DND-41 (cell line): ENCODE results near the gene ZNF711.
A peak's percentile ranks its signal among the peaks of the same experiment; 100 is the strongest.
"Not testable (repeated sequence)": the region's sequence is repeated elsewhere in the genome, so short reads cannot be mapped to it uniquely, and the experiment has no call there.

Source experiments
- ATAC-seq: fragments of 200-7000 bp; cut with Tn5 transposase; 3 replicates; pipeline ENCODE4 v1.9.1; 2021; ENCODE audit warnings: low read depth; ENCODE audit not compliant: insufficient read depth
- DNase-seq: peaks from one replicate; pipeline ENCODE4 v3.0.0-alpha.2; 2020
- H2AFZ ChIP-seq: 2 replicates; pipeline ENCODE4 v1.6.0; 2012; ENCODE audit warnings: low read depth, low read length
- H3K27ac ChIP-seq: 2 replicates; pipeline ENCODE4 v1.5.1; 2012; ENCODE audit warnings: low read length, inconsistent platforms
- H3K27me3 ChIP-seq: fragments of 200-600 bp; sonication (generic); 2 replicates; pipeline ENCODE4 v1.6.0; 2012; ENCODE audit warnings: low read length, mild to moderate bottlenecking, inconsistent platforms; ENCODE audit not compliant: insufficient read depth, poor library complexity
- H3K36me3 ChIP-seq: 2 replicates; pipeline ENCODE4 v1.5.1; 2012; ENCODE audit warnings: low read length, inconsistent platforms; ENCODE audit not compliant: insufficient read depth
- H3K4me1 ChIP-seq: 2 replicates; pipeline ENCODE4 v1.5.1; 2012; ENCODE audit warnings: mild to moderate bottlenecking, low read length; ENCODE audit not compliant: insufficient read depth
- H3K4me2 ChIP-seq: 2 replicates; pipeline ENCODE4 v1.6.0; 2012; ENCODE audit warnings: mild to moderate bottlenecking, moderate library complexity, low read length, inconsistent platforms; ENCODE audit not compliant: insufficient read depth
- H3K4me3 ChIP-seq, 2 experiments: fragments of 200-600 bp in 1 of 2; shearing (Covaris generic) in 1 of 2; 2 replicates each; pipeline ENCODE4 v1.5.1; 2012 to 2016; ENCODE audit warnings: inconsistent platforms in 2 of 2, low read length in 2 of 2, mild to moderate bottlenecking in 2 of 2, low read depth in 1 of 2, moderate library complexity in 1 of 2
- H3K79me2 ChIP-seq: 2 replicates; pipeline ENCODE4 v1.6.0; 2012; ENCODE audit warnings: low read length, inconsistent platforms; ENCODE audit not compliant: insufficient read depth
- H3K9ac ChIP-seq: 2 replicates; pipeline ENCODE4 v1.6.0; 2012; ENCODE audit warnings: low read depth, mild to moderate bottlenecking, inconsistent platforms, low read length, moderate library complexity
- H3K9me3 ChIP-seq: 2 replicates; pipeline ENCODE4 v1.5.1; 2012; ENCODE audit warnings: low read length, moderate library complexity, mild to moderate bottlenecking, inconsistent platforms; ENCODE audit not compliant: insufficient read depth, severe bottlenecking
- H4K20me1 ChIP-seq: 2 replicates; pipeline ENCODE4 v1.6.0; 2012; ENCODE audit warnings: low read length; ENCODE audit not compliant: insufficient read depth
- EZH2 ChIP-seq: IDR thresholded peaks from 3 replicates; pipeline ENCODE4 v1.6.1; 2012; ENCODE audit warnings: borderline replicate concordance, low read depth, mild to moderate bottlenecking, moderate library complexity, low read length, inconsistent platforms; ENCODE audit not compliant: severe bottlenecking
- TF ChIP-seq, protein P1 (sequence below): IDR thresholded peaks from 2 replicates; pipeline ENCODE4 v1.5.1; 2012; ENCODE audit warnings: borderline replicate concordance, low read length, moderate library complexity, mild to moderate bottlenecking; ENCODE audit not compliant: poor library complexity, severe bottlenecking; ENCODE audit errors: extremely low read depth

Gene ZNF711

DNA sequence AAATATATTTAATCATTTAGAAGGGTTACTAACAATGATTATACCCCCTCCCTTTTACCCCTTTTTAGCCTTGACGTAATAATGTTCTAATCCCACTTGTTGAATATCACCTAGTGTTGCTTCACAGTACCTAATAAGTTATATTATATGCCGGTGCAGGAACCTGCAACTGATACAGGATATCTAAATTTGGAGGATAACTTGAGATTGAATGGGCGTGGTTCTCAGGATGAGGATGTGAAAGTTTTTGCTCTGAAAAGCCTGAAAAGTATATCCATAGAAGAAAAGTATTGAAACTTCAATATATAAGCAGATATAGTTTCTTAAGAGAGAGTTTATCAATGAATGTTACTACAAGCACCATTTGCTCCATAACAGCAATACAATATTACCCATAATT lies 59.8 kb downstream of the ZNF711 start:
- H2AFZ ChIP-seq: no peak overlapping the region
- no peak overlapping the region for H3K9ac ChIP-seq
- no peaks in the 10 kb centered on the region for H3K4me1 ChIP-seq
- ATAC-seq (no peak), DNase-seq (no peak)
- no peak overlapping the region for H3K27ac ChIP-seq
- H3K79me2 ChIP-seq: no peaks in the 10 kb centered on the region
- TF ChIP-seq, protein P1, sequence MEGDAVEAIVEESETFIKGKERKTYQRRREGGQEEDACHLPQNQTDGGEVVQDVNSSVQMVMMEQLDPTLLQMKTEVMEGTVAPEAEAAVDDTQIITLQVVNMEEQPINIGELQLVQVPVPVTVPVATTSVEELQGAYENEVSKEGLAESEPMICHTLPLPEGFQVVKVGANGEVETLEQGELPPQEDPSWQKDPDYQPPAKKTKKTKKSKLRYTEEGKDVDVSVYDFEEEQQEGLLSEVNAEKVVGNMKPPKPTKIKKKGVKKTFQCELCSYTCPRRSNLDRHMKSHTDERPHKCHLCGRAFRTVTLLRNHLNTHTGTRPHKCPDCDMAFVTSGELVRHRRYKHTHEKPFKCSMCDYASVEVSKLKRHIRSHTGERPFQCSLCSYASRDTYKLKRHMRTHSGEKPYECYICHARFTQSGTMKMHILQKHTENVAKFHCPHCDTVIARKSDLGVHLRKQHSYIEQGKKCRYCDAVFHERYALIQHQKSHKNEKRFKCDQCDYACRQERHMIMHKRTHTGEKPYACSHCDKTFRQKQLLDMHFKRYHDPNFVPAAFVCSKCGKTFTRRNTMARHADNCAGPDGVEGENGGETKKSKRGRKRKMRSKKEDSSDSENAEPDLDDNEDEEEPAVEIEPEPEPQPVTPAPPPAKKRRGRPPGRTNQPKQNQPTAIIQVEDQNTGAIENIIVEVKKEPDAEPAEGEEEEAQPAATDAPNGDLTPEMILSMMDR: no peak
- TF ChIP-seq EZH2: no peak
- H3K36me3 ChIP-seq: no peaks in the 10 kb centered on the region
- no peak overlapping the region for H3K4me3 ChIP-seq
- H3K4me2 ChIP-seq: no peak overlapping the region
- H3K9me3 ChIP-seq: no peaks in the 10 kb centered on the region
- H3K27me3 ChIP-seq: no peaks in the 10 kb centered on the region
- no peaks in the 10 kb centered on the region for H4K20me1 ChIP-seq

DNA sequence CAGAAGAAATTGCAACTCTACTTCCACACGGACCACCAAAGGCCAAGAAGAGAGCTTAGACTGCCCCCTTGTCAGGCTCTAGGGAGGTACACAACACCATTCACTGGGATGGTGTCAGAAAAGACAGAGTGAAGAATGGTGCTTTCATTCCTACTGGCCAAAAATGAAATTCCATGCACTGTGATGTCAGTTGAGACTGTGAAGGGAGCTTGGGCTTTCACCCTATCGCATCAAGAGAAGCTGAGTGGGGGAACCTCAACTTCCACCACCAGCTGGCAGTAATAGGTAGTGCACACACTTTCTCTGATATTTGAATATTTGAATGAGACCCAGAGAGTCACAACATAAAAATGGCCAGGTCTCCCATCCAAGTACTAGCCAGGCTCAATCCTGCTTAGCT lies 65.9 kb downstream of the ZNF711 start:
- no peaks in the 10 kb centered on the region for H3K9me3 ChIP-seq
- no peaks in the 10 kb centered on the region for H3K4me1 ChIP-seq
- no peak for ATAC-seq
- H3K79me2 ChIP-seq: no peaks in the 10 kb centered on the region
- no peak overlapping the region for H3K4me3 ChIP-seq
- H2AFZ ChIP-seq: no peak overlapping the region
- no peak overlapping the region for H3K27ac ChIP-seq
- H3K4me2 ChIP-seq: no peak overlapping the region
- H3K9ac ChIP-seq: no peak overlapping the region
- H3K27me3 ChIP-seq: no peaks in the 10 kb centered on the region
- DNase-seq: no peak
- H3K36me3 ChIP-seq: no peaks in the 10 kb centered on the region
- TF ChIP-seq, protein P1: peak; percentile 8
- TF ChIP-seq EZH2: no peak
- no peaks in the 10 kb centered on the region for H4K20me1 ChIP-seq

DNA sequence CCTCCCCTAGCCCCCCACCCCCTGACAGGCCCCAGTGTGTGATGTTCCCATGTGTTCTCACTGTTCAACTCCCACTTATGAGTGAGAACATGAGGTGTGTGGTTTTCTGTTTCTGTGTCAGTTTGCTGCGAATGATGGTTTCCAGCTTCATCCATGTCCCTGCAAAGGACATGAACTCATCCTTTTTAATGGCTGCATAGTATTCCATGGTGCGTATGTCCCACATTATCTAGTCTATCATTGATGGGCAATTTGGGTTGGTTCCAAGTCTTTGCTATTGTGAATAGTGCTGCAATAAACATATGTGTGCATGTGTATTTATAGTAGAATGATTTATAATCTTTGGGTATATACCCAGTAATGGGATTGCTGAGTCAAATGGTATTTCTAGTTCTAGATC lies 67.6 kb downstream of the ZNF711 start:
- not testable (repeated sequence) for H4K20me1 ChIP-seq, H3K27me3 ChIP-seq, H3K79me2 ChIP-seq, H3K27ac ChIP-seq, DNase-seq, H3K36me3 ChIP-seq, H3K9ac ChIP-seq, ATAC-seq, H3K9me3 ChIP-seq, H2AFZ ChIP-seq, H3K4me1 ChIP-seq, H3K4me2 ChIP-seq, H3K4me3 ChIP-seq
